Kidney (tissue), 14 donors: ENCODE results near the gene ACAD9. TPM values are rescaled to one million over a fixed set of nuclear protein-coding genes. Genes with fewer than 3 reads are reported as not detected.

Experiments used
- DNase-seq, 5 donors: peaks; one replicate each; pipeline ENCODE4 v3.0.0-alpha.2; 2013 to 2020
- FAIRE-seq: peaks from 2 replicates; lab custom pipeline; 2012; peaks lifted over from hg19 to GRCh38; lab: Jason Lieb, UNC
- H3K27ac ChIP-seq, 2 donors: one replicate each; pipeline ENCODE4 v1.7.0; 2013; ENCODE audit warnings: low read depth in 2 of 2, low read length in 2 of 2, inconsistent platforms in 1 of 2
- H3K27me3 ChIP-seq: one replicate; pipeline ENCODE4 v1.7.1; 2013; ENCODE audit warnings: low read length, inconsistent platforms; ENCODE audit not compliant: control insufficient read depth, insufficient read depth
- H3K36me3 ChIP-seq, 3 donors: one replicate each; pipeline versions ENCODE4 v1.7.0 to v1.7.1; 2013; ENCODE audit warnings: low read length in 3 of 3, control low read depth in 1 of 3, inconsistent platforms in 1 of 3; ENCODE audit not compliant: insufficient read depth in 3 of 3, control insufficient read depth in 2 of 3
- H3K4me1 ChIP-seq, 3 donors: one replicate each; pipeline versions ENCODE4 v1.7.0 to v1.7.1; 2013; ENCODE audit warnings: low read length in 3 of 3, inconsistent platforms in 1 of 3, low read depth in 1 of 3; ENCODE audit not compliant: control insufficient read depth in 2 of 3, insufficient read depth in 2 of 3
- H3K4me3 ChIP-seq, 3 donors: one replicate each; pipeline versions ENCODE4 v1.7.0 to v1.8.1; 2013; ENCODE audit warnings: low read length in 3 of 3, control low read depth in 1 of 3, inconsistent platforms in 1 of 3
- H3K9ac ChIP-seq, 3 donors: one replicate each; pipeline versions ENCODE4 v1.7.0 to v1.7.1; 2013; ENCODE audit warnings: low read length in 3 of 3, control low read depth in 1 of 3, inconsistent platforms in 1 of 3
- H3K9me3 ChIP-seq, 3 donors: one replicate each; pipeline versions ENCODE4 v1.7.0 to v1.7.1; 2013; ENCODE audit warnings: low read length in 3 of 3, control low read depth in 1 of 3, inconsistent platforms in 1 of 3; ENCODE audit not compliant: control insufficient read depth in 2 of 3, insufficient read depth in 1 of 3
- intact Hi-C: fragments of 100-400 bp; cut with DNase I; formaldehyde crosslinking; loops from one replicate; pipeline ENCODE4 v1.11.1; 2022
- polyA plus RNA-seq: library from polyadenylated mRNA; stranded (reverse); fragments of 350-450 nt; fragmentation: Illumina TruSeq; extraction: RNeasy Lipid Tissue Mini Kit (QIAGEN cat#74804); gene quantifications from one replicate; pipeline ENCODE4 v1.2.3, GENCODE V29; 2014; ENCODE audit warnings: low read depth, low replicate concordance; ENCODE audit not compliant: insufficient read depth
- total RNA-seq: library from RNA; stranded (reverse); fragmentation: NEBNext Ultra II Directional; extraction: Animal tissue kit (Norgen Biotek cat#: 25700); gene quantifications from one replicate; pipeline ENCODE4 v1.2.1, GENCODE V29; 2021
- TF ChIP-seq, protein P1 (sequence below): IDR thresholded peaks from 3 replicates; pipeline ENCODE4 v1.5.1; 2012; ENCODE audit warnings: mild to moderate bottlenecking, moderate library complexity, borderline replicate concordance; ENCODE audit not compliant: insufficient read depth; ENCODE audit errors: extremely low read depth
- donor health status: control.
- donor health status: control.
- donor health status: control.
- donor health status: control.
- donor health status: control.
- donor health status: DM: yes; HTN: yes; CAD: no.
- donor health status: Normal renal cell carcinoma (clear cell type).

The ACAD9 gene
- total and polyA plus RNA-seq, 2 donors from 2014 or later = 36.2 to 50.2 TPM

DNA sequence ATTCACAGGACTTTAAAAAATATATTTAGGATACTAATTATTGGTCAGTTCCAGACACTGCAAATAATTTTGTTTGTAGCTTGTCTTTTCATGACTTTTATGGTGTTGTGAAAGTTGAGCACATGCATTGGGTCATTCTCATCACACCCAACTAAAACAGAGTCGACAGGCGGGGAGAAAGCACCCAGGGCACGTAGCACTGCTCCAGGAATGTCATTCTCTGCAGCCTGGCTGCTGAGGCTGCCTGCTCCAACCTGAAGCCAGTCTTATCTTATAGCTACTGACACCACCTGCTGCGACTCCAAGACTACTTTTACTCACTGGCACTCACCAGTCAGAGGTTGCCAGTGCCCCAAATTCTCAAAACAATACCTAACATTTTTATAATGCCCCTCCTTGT lies 56.9 kb downstream of the ACAD9 start:
- DNase-seq (no peak), FAIRE-seq (no peak)
- peaks cover 0 to 4% (median 0%) of the 10 kb centered on the region in 3 donors for H3K4me1 ChIP-seq
- H3K4me3 ChIP-seq = no peak overlapping the region
- no peaks in the 10 kb centered on the region for H3K36me3 ChIP-seq
- TF ChIP-seq, protein P1, sequence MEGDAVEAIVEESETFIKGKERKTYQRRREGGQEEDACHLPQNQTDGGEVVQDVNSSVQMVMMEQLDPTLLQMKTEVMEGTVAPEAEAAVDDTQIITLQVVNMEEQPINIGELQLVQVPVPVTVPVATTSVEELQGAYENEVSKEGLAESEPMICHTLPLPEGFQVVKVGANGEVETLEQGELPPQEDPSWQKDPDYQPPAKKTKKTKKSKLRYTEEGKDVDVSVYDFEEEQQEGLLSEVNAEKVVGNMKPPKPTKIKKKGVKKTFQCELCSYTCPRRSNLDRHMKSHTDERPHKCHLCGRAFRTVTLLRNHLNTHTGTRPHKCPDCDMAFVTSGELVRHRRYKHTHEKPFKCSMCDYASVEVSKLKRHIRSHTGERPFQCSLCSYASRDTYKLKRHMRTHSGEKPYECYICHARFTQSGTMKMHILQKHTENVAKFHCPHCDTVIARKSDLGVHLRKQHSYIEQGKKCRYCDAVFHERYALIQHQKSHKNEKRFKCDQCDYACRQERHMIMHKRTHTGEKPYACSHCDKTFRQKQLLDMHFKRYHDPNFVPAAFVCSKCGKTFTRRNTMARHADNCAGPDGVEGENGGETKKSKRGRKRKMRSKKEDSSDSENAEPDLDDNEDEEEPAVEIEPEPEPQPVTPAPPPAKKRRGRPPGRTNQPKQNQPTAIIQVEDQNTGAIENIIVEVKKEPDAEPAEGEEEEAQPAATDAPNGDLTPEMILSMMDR = no peak
- H3K27me3 ChIP-seq = no peaks in the 10 kb centered on the region
- H3K9me3 ChIP-seq = no peaks in the 10 kb centered on the region
- H3K27ac ChIP-seq = no peak overlapping the region
- H3K9ac ChIP-seq = no peak overlapping the region
- intact Hi-C loops = no loop called here

DNA sequence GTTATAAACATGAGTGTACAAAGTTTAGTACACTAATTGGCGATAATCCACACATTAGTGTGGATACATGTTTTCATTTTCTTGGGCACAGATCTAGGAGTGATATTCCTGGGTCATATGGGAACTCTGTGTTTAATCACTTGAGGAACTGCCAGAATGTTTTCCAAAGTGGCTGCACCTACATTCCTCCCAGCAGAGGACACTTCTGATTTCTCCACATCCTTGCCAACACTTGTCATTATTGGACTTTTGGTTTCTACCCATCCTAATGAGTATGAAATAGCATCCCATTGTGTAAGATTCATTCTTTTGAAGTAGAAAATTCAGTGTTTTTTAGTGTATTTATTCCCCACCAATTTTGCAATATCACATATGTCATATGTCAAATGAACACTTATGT lies 60.8 kb downstream of the ACAD9 start:
- no peak overlapping the region for H3K9ac ChIP-seq
- no peaks in the 10 kb centered on the region for H3K9me3 ChIP-seq
- no peaks in the 10 kb centered on the region for H3K27me3 ChIP-seq
- DNase-seq (no peak), FAIRE-seq (no peak)
- H3K36me3 ChIP-seq = no peaks in the 10 kb centered on the region
- H3K4me3 ChIP-seq = no peak overlapping the region
- H3K4me1 ChIP-seq = no peaks in the 10 kb centered on the region
- intact Hi-C loops = no loop called here
- TF ChIP-seq, protein P1 = no peak
- H3K27ac ChIP-seq = no peak overlapping the region

DNA sequence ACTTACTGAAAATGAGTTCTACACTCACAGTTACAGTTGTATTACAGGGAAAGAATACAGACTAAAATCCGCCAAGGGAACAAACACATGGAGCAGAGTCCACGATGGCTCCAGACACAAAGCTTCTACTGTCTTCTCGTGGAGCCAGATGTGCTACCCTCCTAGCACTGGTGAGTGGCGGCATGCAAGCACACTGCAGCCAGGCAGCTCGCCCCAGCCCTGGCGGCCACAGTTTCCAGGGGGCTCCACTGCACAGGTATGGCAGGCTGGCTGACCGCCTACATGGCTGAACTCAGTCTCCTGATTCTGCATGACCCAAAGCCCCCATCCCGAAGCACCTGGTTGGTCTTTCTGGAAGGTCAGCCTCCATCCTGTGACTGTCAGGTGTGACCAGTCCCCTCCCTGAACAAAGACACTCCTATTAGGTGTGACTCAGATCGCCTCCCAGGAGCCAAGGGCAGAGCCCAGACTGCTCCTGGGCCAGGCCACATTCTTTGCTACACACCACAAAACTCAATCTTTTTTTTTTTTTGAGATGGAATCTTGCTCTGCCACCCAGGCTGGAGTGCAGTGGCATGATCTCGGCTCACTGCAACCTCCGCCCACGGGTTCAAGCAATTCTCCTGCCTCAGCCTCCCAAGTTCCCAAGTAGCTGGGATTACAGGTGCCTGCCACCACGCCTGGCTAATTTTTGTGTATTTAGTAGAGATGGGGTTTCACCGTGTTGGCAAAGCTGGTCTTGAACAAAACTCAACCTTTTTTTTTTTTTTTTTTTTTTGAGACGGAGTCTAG lies 62.9 kb downstream of the ACAD9 start:
- TF ChIP-seq, protein P1 = no peak
- no peak overlapping the region for H3K4me3 ChIP-seq
- intact Hi-C loops = no loop called here
- H3K36me3 ChIP-seq = no peaks in the 10 kb centered on the region
- H3K9me3 ChIP-seq = no peaks in the 10 kb centered on the region
- no peak for FAIRE-seq
- no peak overlapping the region for H3K27ac ChIP-seq
- no peak overlapping the region for H3K9ac ChIP-seq
- DNase-seq = no peak
- H3K27me3 ChIP-seq = no peaks in the 10 kb centered on the region
- H3K4me1 ChIP-seq = no peaks in the 10 kb centered on the region
